ENCODE results near the gene HPCA. TPM values are rescaled to one million over a fixed set of nuclear protein-coding genes. Genes with fewer than 3 reads are reported as not detected.

The HPCA gene
- total and polyA plus RNA-seq, 2 of the 8 experiments (the other 6 are each of a cell fraction or from before 2014, with no cell fraction given): 0.70 to 1.4 TPM

DNA sequence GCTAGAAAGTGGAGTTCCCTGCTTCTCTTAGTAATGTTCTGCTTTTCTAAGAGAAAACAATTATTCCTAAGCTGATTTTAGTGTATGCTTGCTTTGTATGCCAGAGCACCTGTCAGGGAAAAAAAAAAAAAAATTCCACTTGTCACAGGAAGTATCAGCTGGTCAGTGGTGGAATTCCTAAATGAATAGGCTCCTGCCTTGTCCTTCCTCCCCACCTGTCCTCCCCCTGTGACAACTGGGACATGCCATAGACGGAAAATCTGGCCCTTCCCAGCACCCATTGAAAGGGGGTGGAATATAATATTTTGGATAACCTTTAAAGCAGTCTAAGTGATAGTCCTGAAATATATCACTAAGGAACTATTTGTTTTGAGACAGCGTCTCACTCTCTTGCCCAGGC is 26.4 kb upstream of the HPCA start:
- ChIA-PET POLR2A (ENCODE audit: partially characterized antibody) (interaction anchor here (1.0 to 1.6 kb wide), 6 partner anchors 10 to 43 kb away, joined by 3 to 8 read pairs (median 4); partner anchors contain the start of genes FNDC5, S100PBP and YARS1), CTCF (ENCODE audit: partially characterized antibody) (interaction anchor here (1.1 to 3.6 kb wide), 6 partner anchors 9 to 62 kb away, joined by 3 to 11 read pairs (median 3); no protein-coding TSS in a partner anchor)
- Histone ChIP-seq H3K18ac (ENCODE audit: extremely low read depth, low read length) (no peak overlapping the region), H2BK20ac (ENCODE audit: low read length) (no peak overlapping the region), H4K20me1 (replicated peaks in 1 of 2; ENCODE audit: control insufficient read depth in 1 of 2, insufficient read depth in 2 of 2, low read length in 2 of 2) (peaks cover 0 to 2% of the 10 kb centered on the region in 2 experiments), H4K91ac (replicated peaks; ENCODE audit: insufficient read length, low read length) (no peak overlapping the region), H3K4me3 (ENCODE audit: extremely low read depth in 1 of 4, insufficient read depth in 2 of 4, low read depth in 3 of 4, low read length in 4 of 4) (no peak overlapping the region), H3K56ac (replicated peaks; ENCODE audit: insufficient read length, low read depth, low read length) (no peak overlapping the region), H2BK15ac (ENCODE audit: low read length) (no peak overlapping the region), H3K27ac (ENCODE audit: low read depth, low read length) (no peak overlapping the region), H3K36me3 (ENCODE audit: control insufficient read depth in 2 of 4, insufficient read depth in 4 of 4, low read length in 3 of 4) (peaks cover 6 to 38% (median 11%) of the 10 kb centered on the region in 4 experiments; a peak in 6 of 8 replicates), H2AFZ (ENCODE audit: low read length) (no peak overlapping the region), H2BK5ac (ENCODE audit: low read depth, low read length) (no peak overlapping the region), H3K27me3 (replicated peaks in 1 of 4; ENCODE audit: control insufficient read depth in 3 of 4, extremely low read depth in 1 of 4, insufficient read depth in 3 of 4, low read length in 3 of 4) (no peaks in the 10 kb centered on the region), H3K79me1 (ENCODE audit: low read depth, low read length) (no peaks in the 10 kb centered on the region), H3K79me2 (ENCODE audit: control insufficient read depth in 1 of 2, insufficient read depth in 2 of 2, low read length in 2 of 2) (no peaks in the 10 kb centered on the region), H4K5ac (ENCODE audit: insufficient read length, low read depth, low read length) (no peak overlapping the region), H2AK5ac (ENCODE audit: low read depth, low read length) (no peak overlapping the region), H3K23me2 (ENCODE audit: low read depth, low read length) (no peaks in the 10 kb centered on the region), H3K9me3 (ENCODE audit: insufficient read depth in 2 of 2, low read depth in 1 of 2, low read length in 1 of 2) (no peaks in the 10 kb centered on the region), H3K14ac (ENCODE audit: insufficient read length) (no peak overlapping the region), H3K4ac (replicated peaks; ENCODE audit: insufficient read length, low read depth, low read length) (no peak overlapping the region), H3K4me1 (replicated peaks in 1 of 4; ENCODE audit: control insufficient read depth in 3 of 4, insufficient read depth in 4 of 4, low read length in 3 of 4) (no peaks in the 10 kb centered on the region), H2BK12ac (ENCODE audit: low read depth, low read length) (no peak overlapping the region), H3K9ac (replicated peaks in 1 of 4; ENCODE audit: extremely low read depth in 1 of 4, low read depth in 3 of 4, low read length in 3 of 4) (no peak overlapping the region), H4K8ac (ENCODE audit: extremely low read depth, insufficient read depth, low read length) (no peak overlapping the region), H3K4me2 (ENCODE audit: insufficient read depth in 1 of 2, low read depth in 2 of 2, low read length in 2 of 2) (no peak overlapping the region), H3K23ac (ENCODE audit: insufficient read length) (no peak overlapping the region), H2BK120ac (replicated peaks; ENCODE audit: low read depth, low read length) (no peak overlapping the region)
- no peak for FAIRE-seq
- no peak for DNase-seq (ENCODE audit: low read depth in 1 of 2, low spot score in 2 of 2)
- no peak for TF ChIP-seq CHD2 (IDR thresholded peaks at IDR 0.05; ENCODE audit: low read length)
- no peak for TF ChIP-seq JUND (IDR thresholded peaks at IDR 0.05; ENCODE audit: low read length)
- TF ChIP-seq, protein P1, sequence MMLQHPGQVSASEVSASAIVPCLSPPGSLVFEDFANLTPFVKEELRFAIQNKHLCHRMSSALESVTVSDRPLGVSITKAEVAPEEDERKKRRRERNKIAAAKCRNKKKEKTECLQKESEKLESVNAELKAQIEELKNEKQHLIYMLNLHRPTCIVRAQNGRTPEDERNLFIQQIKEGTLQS (IDR thresholded peaks at IDR 0.05; ENCODE audit: insufficient read depth, low read depth, low read length): no peak
- TF ChIP-seq ASH2L (IDR thresholded peaks at IDR 0.05; ENCODE audit: low read length): no peak
- TF ChIP-seq BCL11A (IDR thresholded peaks at IDR 0.05; ENCODE audit: low read depth in 2 of 2, low read length in 2 of 2): no peak
- no peak for TF ChIP-seq FOSL1 (IDR thresholded peaks at IDR 0.05; ENCODE audit: insufficient read depth, low read depth, low read length)
- TF ChIP-seq TBP (IDR thresholded peaks at IDR 0.05; ENCODE audit: low read depth, low read length): no peak
- TF ChIP-seq SAP30 (IDR thresholded peaks at IDR 0.05; ENCODE audit: insufficient read depth, insufficient replicate concordance, low read length): no peak
- no peak for TF ChIP-seq EGR1 (IDR thresholded peaks at IDR 0.05; ENCODE audit: borderline replicate concordance, low read depth, low read length)
- TF ChIP-seq SRF (IDR thresholded peaks at IDR 0.05; ENCODE audit: low read depth, low read length): no peak
- 94% methylated on average over 2 of the region's 2 CpGs; no CpG with 5 or more reads in 1 of the 2 experiments for WGBS, 2 experiments (ENCODE audit: extremely low coverage in 1 of 2, insufficient coverage in 1 of 2, insufficient read length in 1 of 2, insufficient replicate concordance in 2 of 2, low coverage in 1 of 2, low lambda C conversion rate in 2 of 2, missing lambda C conversion rate in 1 of 2)
